ENCODE measurements around the gene WSCD1.
A peak's percentile ranks its signal among the peaks of the same experiment; 100 is the strongest.

Gene WSCD1

GRCh38 chr17:6085812-6086211, 15.6 kb downstream of the WSCD1 start:
- no peak for DNase-seq (ENCODE audit: low spot score)

- DNase-seq (ENCODE audit: low spot score), result no peak
Measured at GRCh38 chr17:6086603-6087400, 16.6 kb downstream of the WSCD1 start.

- no peak for DNase-seq (ENCODE audit: low spot score)
Measured at GRCh38 chr17:6088141-6088540, 18.0 kb downstream of the WSCD1 start.

GRCh38 chr17:6090253-6090652, 20.1 kb downstream of the WSCD1 start:
- no peak for DNase-seq (ENCODE audit: low spot score)

GRCh38 chr17:6092182-6092902, 22.2 kb downstream of the WSCD1 start:
- DNase-seq (ENCODE audit: low spot score), result no peak

GRCh38 chr17:6092903-6093468, 22.8 kb downstream of the WSCD1 start:
- DNase-seq (ENCODE audit: low spot score), result no peak

GRCh38 chr17:6094453-6094852, 24.3 kb downstream of the WSCD1 start:
- DNase-seq (ENCODE audit: low spot score), result no peak

- no peak for DNase-seq (ENCODE audit: low spot score)
Measured at GRCh38 chr17:6094926-6095325, 24.7 kb downstream of the WSCD1 start.

GRCh38 chr17:6095501-6095900, 25.3 kb downstream of the WSCD1 start:
- no peak for DNase-seq (ENCODE audit: low spot score)

GRCh38 chr17:6096201-6097004, 26.2 kb downstream of the WSCD1 start:
- DNase-seq (ENCODE audit: low spot score), result no peak

GRCh38 chr17:6097005-6097279, 26.8 kb downstream of the WSCD1 start:
- DNase-seq (ENCODE audit: low spot score), result no peak

GRCh38 chr17:6098050-6098822, 28.1 kb downstream of the WSCD1 start:
- peak; percentile 81 for DNase-seq (ENCODE audit: low spot score)

- no peak for DNase-seq (ENCODE audit: low spot score)
Measured at GRCh38 chr17:6098823-6099180, 28.6 kb downstream of the WSCD1 start.

- peak; percentile 37 for DNase-seq (ENCODE audit: low spot score)
Measured at GRCh38 chr17:6099492-6099891, 29.3 kb downstream of the WSCD1 start.

GRCh38 chr17:6100146-6100545, 30.0 kb downstream of the WSCD1 start:
- no peak for DNase-seq (ENCODE audit: low spot score)

GRCh38 chr17:6100891-6101500, 30.8 kb downstream of the WSCD1 start:
- no peak for DNase-seq (ENCODE audit: low spot score)

- DNase-seq (ENCODE audit: low spot score), result no peak
Measured at GRCh38 chr17:6101706-6102105, 31.5 kb downstream of the WSCD1 start.

GRCh38 chr17:6102615-6103014, 32.4 kb downstream of the WSCD1 start:
- DNase-seq (ENCODE audit: low spot score), result no peak

GRCh38 chr17:6104956-6105648, 34.9 kb downstream of the WSCD1 start:
- DNase-seq (ENCODE audit: low spot score), result no peak

- no peak for DNase-seq (ENCODE audit: low spot score)
Measured at GRCh38 chr17:6105649-6106007, 35.4 kb downstream of the WSCD1 start.

GRCh38 chr17:6106212-6106611, 36.0 kb downstream of the WSCD1 start:
- DNase-seq (ENCODE audit: low spot score), result no peak
